Measurements from ENCODE around the gene MYO1D.

DNA sequence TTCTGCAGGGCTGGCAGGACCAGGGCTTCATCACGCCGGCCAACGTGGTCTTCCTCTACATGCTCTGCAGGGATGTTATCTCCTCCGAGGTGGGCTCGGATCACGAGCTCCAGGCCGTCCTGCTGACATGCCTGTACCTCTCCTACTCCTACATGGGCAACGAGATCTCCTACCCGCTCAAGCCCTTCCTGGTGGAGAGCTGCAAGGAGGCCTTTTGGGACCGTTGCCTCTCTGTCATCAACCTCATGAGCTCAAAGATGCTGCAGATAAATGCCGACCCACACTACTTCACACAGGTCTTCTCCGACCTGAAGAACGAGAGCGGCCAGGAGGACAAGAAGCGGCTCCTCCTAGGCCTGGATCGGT is 388.8 kb downstream of the MYO1D start:
- no peak for TF ChIP-seq POLR2A (IDR thresholded peaks at IDR 0.05; ENCODE audit: borderline replicate concordance, extremely low read depth, insufficient read depth, insufficient read length)
- TF ChIP-seq, protein P1, sequence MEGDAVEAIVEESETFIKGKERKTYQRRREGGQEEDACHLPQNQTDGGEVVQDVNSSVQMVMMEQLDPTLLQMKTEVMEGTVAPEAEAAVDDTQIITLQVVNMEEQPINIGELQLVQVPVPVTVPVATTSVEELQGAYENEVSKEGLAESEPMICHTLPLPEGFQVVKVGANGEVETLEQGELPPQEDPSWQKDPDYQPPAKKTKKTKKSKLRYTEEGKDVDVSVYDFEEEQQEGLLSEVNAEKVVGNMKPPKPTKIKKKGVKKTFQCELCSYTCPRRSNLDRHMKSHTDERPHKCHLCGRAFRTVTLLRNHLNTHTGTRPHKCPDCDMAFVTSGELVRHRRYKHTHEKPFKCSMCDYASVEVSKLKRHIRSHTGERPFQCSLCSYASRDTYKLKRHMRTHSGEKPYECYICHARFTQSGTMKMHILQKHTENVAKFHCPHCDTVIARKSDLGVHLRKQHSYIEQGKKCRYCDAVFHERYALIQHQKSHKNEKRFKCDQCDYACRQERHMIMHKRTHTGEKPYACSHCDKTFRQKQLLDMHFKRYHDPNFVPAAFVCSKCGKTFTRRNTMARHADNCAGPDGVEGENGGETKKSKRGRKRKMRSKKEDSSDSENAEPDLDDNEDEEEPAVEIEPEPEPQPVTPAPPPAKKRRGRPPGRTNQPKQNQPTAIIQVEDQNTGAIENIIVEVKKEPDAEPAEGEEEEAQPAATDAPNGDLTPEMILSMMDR (IDR thresholded peaks at IDR 0.05 in 2 of 3, conservative IDR thresholded peaks at IDR 0.05 in 1 of 3; ENCODE audit: borderline replicate concordance in 1 of 3, insufficient read depth in 1 of 3, low read depth in 2 of 3, low read length in 2 of 3) = no peak
- TF ChIP-seq EZH2phosphoT487 (IDR thresholded peaks at IDR 0.05; ENCODE audit: borderline replicate concordance) = no peak
- TF ChIP-seq POLR2AphosphoS5 (IDR thresholded peaks at IDR 0.05; ENCODE audit: low read depth, low read length) = no peak
- TF ChIP-seq, protein P2, sequence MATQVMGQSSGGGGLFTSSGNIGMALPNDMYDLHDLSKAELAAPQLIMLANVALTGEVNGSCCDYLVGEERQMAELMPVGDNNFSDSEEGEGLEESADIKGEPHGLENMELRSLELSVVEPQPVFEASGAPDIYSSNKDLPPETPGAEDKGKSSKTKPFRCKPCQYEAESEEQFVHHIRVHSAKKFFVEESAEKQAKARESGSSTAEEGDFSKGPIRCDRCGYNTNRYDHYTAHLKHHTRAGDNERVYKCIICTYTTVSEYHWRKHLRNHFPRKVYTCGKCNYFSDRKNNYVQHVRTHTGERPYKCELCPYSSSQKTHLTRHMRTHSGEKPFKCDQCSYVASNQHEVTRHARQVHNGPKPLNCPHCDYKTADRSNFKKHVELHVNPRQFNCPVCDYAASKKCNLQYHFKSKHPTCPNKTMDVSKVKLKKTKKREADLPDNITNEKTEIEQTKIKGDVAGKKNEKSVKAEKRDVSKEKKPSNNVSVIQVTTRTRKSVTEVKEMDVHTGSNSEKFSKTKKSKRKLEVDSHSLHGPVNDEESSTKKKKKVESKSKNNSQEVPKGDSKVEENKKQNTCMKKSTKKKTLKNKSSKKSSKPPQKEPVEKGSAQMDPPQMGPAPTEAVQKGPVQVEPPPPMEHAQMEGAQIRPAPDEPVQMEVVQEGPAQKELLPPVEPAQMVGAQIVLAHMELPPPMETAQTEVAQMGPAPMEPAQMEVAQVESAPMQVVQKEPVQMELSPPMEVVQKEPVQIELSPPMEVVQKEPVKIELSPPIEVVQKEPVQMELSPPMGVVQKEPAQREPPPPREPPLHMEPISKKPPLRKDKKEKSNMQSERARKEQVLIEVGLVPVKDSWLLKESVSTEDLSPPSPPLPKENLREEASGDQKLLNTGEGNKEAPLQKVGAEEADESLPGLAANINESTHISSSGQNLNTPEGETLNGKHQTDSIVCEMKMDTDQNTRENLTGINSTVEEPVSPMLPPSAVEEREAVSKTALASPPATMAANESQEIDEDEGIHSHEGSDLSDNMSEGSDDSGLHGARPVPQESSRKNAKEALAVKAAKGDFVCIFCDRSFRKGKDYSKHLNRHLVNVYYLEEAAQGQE (IDR thresholded peaks at IDR 0.05; ENCODE audit: low read depth) = no peak
- no peak for TF ChIP-seq EGR1 (IDR thresholded peaks at IDR 0.05; ENCODE audit: low read depth)
- TF ChIP-seq JUND (IDR thresholded peaks at IDR 0.05) = no peak
- no peak for TF ChIP-seq YY1 (IDR thresholded peaks at IDR 0.05; ENCODE audit: extremely low read depth, insufficient replicate concordance, low read depth, low read length)
- TF ChIP-seq SRF (IDR thresholded peaks at IDR 0.05; ENCODE audit: low read depth) = no peak

Data from HCT116 (cell line).